SHP77 treated with DMSO at 0.1 percent for 48 hours (cell line): Measurements from ENCODE around the gene SLC16A8.

Experiments
- DNase-seq: peaks from one replicate; lab custom pipeline; 2025; lab: John Stamatoyannopoulos, UW

SLC16A8 gene

DNA sequence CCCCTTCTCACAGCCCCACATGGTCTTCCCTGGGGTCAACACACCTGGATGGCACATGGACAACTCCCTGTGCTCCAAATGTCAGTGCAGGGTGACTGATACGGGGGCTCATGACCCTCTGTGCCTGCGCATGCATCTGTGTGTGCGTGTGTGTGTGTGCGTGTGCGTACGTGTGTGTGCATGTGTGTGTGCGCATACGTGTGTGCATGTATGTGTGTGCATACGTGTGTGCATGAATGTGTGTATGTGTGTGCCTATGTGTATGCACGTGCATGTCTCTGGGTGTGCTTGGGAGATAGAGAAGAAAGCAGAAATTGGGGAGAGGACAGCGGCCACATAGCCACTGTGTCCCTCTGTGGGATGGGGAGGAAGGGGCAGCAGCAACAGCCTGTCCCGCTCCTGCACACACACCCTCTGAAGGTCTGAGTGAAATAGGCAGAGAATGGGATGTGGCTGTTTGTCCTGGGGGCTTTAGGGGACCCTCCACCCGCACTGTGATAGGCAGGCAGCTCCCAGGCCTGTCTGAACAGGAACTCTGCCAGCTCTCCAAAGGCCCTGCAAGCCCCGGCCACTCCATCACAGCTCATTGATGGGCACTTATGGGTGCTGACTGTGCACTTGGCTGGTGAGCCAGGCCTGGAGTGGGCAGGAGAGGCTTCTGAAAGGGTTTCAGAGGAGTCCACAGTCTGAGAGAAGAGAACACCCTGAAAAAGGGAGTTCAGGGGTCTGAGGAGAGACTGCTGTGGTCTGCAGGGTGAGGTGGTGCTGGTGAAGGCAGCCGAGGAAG is 55.4 kb downstream of the SLC16A8 start:
- DNase-seq = no peak
